ENCODE data around the gene TEDDM1.

DNA sequence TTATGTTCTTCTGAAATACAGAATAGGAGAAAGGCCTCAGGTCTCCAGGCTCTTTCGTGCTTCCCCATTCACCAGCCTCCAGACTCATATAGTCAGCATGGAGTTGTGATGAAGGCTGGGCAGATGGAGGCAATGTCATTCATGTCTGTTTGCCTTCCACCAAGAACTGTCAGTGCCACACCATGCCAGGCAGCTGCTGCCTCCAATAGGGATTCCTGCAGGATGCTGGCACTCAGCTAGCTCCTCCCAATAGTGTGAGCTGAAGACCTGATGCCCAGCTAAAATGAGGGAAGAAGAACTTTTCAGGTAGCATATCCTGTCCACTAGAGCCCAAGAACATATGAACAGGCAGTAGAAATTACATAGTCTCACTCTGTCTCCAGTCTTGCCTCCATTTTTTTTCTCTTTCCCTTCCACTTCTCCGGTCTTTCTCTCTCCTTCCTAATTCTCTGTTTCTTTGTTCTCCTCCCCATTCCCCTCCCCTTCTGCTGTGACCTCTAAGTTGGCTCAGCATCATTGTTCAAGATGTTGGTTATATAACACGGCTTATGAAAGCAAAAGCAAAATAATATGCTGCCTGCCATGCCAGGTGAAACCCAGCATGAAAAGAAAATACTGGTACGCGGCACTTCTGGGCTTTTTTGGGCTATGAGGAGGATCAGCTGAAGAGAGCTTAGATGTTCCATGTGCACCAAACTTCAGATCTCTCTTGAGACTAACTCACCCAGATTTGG lies 26.2 kb downstream of the TEDDM1 start:
- TF ChIP-seq CTCF (IDR thresholded peaks at IDR 0.05), result no peak
- no peak for TF ChIP-seq POLR2A (IDR thresholded peaks at IDR 0.05)
